ENCODE results near the gene SEBOX. TPM values are rescaled to one million over a fixed set of nuclear protein-coding genes. Genes with fewer than 3 reads are reported as not detected.

The SEBOX gene
- total RNA-seq, 1 experiment from 2014 or later, result not detected

GRCh38 chr17:28317099-28317965, 47.7 kb downstream of the SEBOX start:
- DNase-seq, result no peak
- peaks cover 12% of the 10 kb centered on the region for H3K36me3 ChIP-seq
- no peaks in the 10 kb centered on the region for H3K27me3 ChIP-seq
- H3K4me3 ChIP-seq, result peak overlapping the region; percentile 72
- H3K9me3 ChIP-seq (replicated peaks), result no peaks in the 10 kb centered on the region
- H3K4me1 ChIP-seq, result peaks cover 19% of the 10 kb centered on the region; the same call in 1 of the 2 replicates
- no peak overlapping the region; the same call in 1 of the 2 replicates for H3K27ac ChIP-seq

- Histone ChIP-seq H3K4me1 (peaks cover 14% of the 10 kb centered on the region; the same call in 1 of the 2 replicates), H3K4me3 (no peak overlapping the region), H3K27ac (no peak overlapping the region), H3K27me3 (no peaks in the 10 kb centered on the region), H3K36me3 (peaks cover 5% of the 10 kb centered on the region; the same call in 1 of the 2 replicates), H3K9me3 (replicated peaks) (no peaks in the 10 kb centered on the region)
- DNase-seq, result no peak
These were observed 48.9 kb downstream of the SEBOX start for GRCh38 chr17:28315846-28316705.

DNA sequence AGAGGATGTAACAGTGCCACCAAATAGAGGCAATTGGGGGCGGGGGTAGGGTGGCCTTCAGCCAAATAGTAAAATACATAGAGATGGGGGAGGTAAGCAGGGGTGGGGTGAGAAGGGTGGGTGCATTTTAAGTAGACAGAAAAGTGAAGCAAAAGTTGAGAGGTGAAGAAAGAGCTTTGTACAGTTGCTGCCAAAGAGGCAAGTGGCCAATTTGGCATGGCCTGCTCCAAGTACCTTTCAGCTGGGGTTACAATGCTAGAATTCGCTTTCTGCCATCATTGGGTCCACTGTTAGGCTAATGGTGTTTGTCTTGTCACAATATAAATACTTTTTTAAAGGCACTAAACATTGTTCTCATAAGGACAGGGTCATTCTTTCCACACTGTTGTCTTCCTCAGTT, 51.2 kb downstream of the SEBOX start:
- Histone ChIP-seq H3K27me3 (no peaks in the 10 kb centered on the region), H3K4me1 (peaks cover 5% of the 10 kb centered on the region; the same call in 1 of the 2 replicates), H3K36me3 (no peaks in the 10 kb centered on the region), H3K4me3 (no peak overlapping the region), H3K9me3 (replicated peaks) (no peaks in the 10 kb centered on the region), H3K27ac (no peak overlapping the region)
- no peak for DNase-seq

Other genes with a start within 250 kb of the SEBOX start
- gene TMEM97, start 46.0 kb downstream of the SEBOX start, total RNA-seq (2014; rRNA removed; shearing (Covaris generic)), result 301 and 322 TPM in 2 replicates
- 28.8 and 33.2 TPM in 2 replicates for gene IFT20, start 29.7 kb downstream of the SEBOX start, total RNA-seq (2014; rRNA removed; shearing (Covaris generic))
- 28.1 and 34.6 TPM in 2 replicates for gene TNFAIP1, start 29.4 kb downstream of the SEBOX start, total RNA-seq (2014; rRNA removed; shearing (Covaris generic))
- 95.1 and 102 TPM in 2 replicates for gene POLDIP2, start 7.7 kb downstream of the SEBOX start, total RNA-seq (2014; rRNA removed; shearing (Covaris generic))
- gene VTN, start 5.1 kb upstream of the SEBOX start, total RNA-seq (2014; rRNA removed; shearing (Covaris generic)), result 0.08 and 0.16 TPM in 2 replicates
- gene SARM1, start 6.5 kb upstream of the SEBOX start, total RNA-seq (2014; rRNA removed; shearing (Covaris generic)), result 14.9 and 16.1 TPM in 2 replicates
- 10.6 and 11.0 TPM in 2 replicates for gene SLC46A1, start 41.0 kb upstream of the SEBOX start, total RNA-seq (2014; rRNA removed; shearing (Covaris generic))
- not detected in 2 replicates for gene SLC13A2, start 108.4 kb upstream of the SEBOX start, total RNA-seq (2014; rRNA removed; shearing (Covaris generic))
- gene FOXN1, start 141.1 kb upstream of the SEBOX start, total RNA-seq (2014; rRNA removed; shearing (Covaris generic)), result not detected in 2 replicates
- 53.7 and 58.7 TPM in 2 replicates for gene UNC119, start 187.4 kb upstream of the SEBOX start, total RNA-seq (2014; rRNA removed; shearing (Covaris generic))
- 38.0 and 41.8 TPM in 2 replicates for gene PIGS, start 206.3 kb upstream of the SEBOX start, total RNA-seq (2014; rRNA removed; shearing (Covaris generic))
- 0.18 and 0.47 TPM in 2 replicates for gene ALDOC, start 211.7 kb upstream of the SEBOX start, total RNA-seq (2014; rRNA removed; shearing (Covaris generic))
- 131 and 147 TPM in 2 replicates for gene SPAG5, start 233.8 kb upstream of the SEBOX start, total RNA-seq (2014; rRNA removed; shearing (Covaris generic))
- gene RSKR, start 249.0 kb upstream of the SEBOX start, total RNA-seq (2014; rRNA removed; shearing (Covaris generic)), result 16.1 and 19.9 TPM in 2 replicates